Glutamatergic neuron (in vitro differentiated cells): ENCODE results near the gene HMGCS2. TPM values are rescaled to one million over a fixed set of nuclear protein-coding genes. Genes with fewer than 3 reads are reported as not detected.

Experiments used
- DNase-seq: peaks from one replicate; pipeline ENCODE4 v3.0.0; 2022
- H3K27ac Mint-ChIP-seq: one replicate; pipeline ENCODE4 v1.8.0; 2020; ENCODE audit warnings: mild to moderate bottlenecking, mixed read lengths, inconsistent platforms; ENCODE audit not compliant: unreplicated experiment
- H3K27me3 Mint-ChIP-seq: one replicate; pipeline ENCODE4 v1.8.0; 2020; ENCODE audit warnings: mild to moderate bottlenecking, moderate library complexity, mixed read lengths, inconsistent platforms; ENCODE audit not compliant: unreplicated experiment
- H3K36me3 Mint-ChIP-seq: one replicate; pipeline ENCODE4 v1.8.0; 2020; ENCODE audit warnings: mild to moderate bottlenecking, mixed read lengths, inconsistent platforms; ENCODE audit not compliant: unreplicated experiment
- H3K4me1 Mint-ChIP-seq: one replicate; pipeline ENCODE4 v1.8.0; 2020; ENCODE audit warnings: mild to moderate bottlenecking, low read depth, mixed read lengths, inconsistent platforms; ENCODE audit not compliant: unreplicated experiment
- H3K4me3 Mint-ChIP-seq: one replicate; pipeline ENCODE4 v1.8.0; 2020; ENCODE audit warnings: mild to moderate bottlenecking, mixed read lengths, inconsistent platforms; ENCODE audit not compliant: unreplicated experiment
- H3K9me3 Mint-ChIP-seq: one replicate; pipeline ENCODE4 v1.8.0; 2020; ENCODE audit warnings: mild to moderate bottlenecking, moderate library complexity, mixed read lengths, inconsistent platforms; ENCODE audit not compliant: unreplicated experiment
- CTCF ChIP-seq: fragments of 200-600 bp; sonication (generic); IDR thresholded peaks from one replicate; pipeline ENCODE4 v1.5.0; 2021; ENCODE audit not compliant: partially characterized antibody, unreplicated experiment
- total RNA-seq: library from RNA; stranded (reverse); fragmentation: NEBNext Ultra II Directional; extraction: Animal tissue kit (Norgen Biotek cat#: 25700); gene quantifications from one replicate; pipeline ENCODE4 v1.2.1, GENCODE V29; 2021; ENCODE audit not compliant: unreplicated experiment

The HMGCS2 gene
- total RNA-seq, 1 donor from 2014 or later, result not detected

DNA sequence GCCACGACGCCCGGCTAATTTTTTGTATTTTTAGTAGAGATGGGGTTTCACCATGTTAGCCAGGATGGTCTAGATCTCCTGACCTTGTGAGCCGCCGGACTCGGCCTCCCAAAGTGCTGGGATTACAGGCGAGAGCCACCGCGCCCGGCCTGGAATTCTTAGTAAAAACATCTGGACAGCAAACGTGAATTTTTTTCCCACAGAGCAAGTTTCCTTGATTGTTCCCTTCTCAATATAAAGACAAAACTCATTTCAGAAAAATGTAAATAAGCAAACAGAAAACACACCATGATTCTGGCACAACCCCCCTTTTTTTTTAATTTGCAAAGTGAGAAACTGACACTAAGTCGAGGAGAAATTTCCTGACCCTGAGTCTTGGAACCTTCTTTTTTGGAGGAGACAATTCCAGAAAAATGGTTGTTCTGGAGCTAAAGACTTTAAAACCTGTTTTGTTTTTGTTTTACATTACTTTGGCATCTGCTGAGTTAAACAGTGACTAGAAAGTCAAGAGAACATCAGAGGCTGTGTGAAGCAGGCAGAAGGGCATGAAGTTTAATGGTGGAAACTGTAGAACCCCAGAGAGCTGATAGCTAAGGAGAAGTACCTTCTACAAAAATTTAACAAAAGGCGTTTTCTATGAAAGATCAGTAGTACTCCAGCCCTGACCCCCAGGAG, 10.3 kb upstream of the HMGCS2 start:
- no peak overlapping the region for H3K4me3 Mint-ChIP-seq
- H3K4me1 Mint-ChIP-seq, result peaks cover 18% of the 10 kb centered on the region
- DNase-seq, result no peak
- peaks cover 1% of the 10 kb centered on the region for H3K27me3 Mint-ChIP-seq
- H3K27ac Mint-ChIP-seq, result no peak overlapping the region
- no peak for TF ChIP-seq CTCF
- H3K9me3 Mint-ChIP-seq, result no peaks in the 10 kb centered on the region
- H3K36me3 Mint-ChIP-seq, result no peaks in the 10 kb centered on the region

GRCh38 chr1:119778359-119778758, 9.7 kb upstream of the HMGCS2 start:
- no peak overlapping the region for H3K27ac Mint-ChIP-seq
- no peak overlapping the region for H3K4me3 Mint-ChIP-seq
- H3K4me1 Mint-ChIP-seq, result peaks cover 23% of the 10 kb centered on the region
- no peak for TF ChIP-seq CTCF
- H3K9me3 Mint-ChIP-seq, result no peaks in the 10 kb centered on the region
- no peak for DNase-seq
- no peaks in the 10 kb centered on the region for H3K36me3 Mint-ChIP-seq
- H3K27me3 Mint-ChIP-seq, result no peaks in the 10 kb centered on the region

DNA sequence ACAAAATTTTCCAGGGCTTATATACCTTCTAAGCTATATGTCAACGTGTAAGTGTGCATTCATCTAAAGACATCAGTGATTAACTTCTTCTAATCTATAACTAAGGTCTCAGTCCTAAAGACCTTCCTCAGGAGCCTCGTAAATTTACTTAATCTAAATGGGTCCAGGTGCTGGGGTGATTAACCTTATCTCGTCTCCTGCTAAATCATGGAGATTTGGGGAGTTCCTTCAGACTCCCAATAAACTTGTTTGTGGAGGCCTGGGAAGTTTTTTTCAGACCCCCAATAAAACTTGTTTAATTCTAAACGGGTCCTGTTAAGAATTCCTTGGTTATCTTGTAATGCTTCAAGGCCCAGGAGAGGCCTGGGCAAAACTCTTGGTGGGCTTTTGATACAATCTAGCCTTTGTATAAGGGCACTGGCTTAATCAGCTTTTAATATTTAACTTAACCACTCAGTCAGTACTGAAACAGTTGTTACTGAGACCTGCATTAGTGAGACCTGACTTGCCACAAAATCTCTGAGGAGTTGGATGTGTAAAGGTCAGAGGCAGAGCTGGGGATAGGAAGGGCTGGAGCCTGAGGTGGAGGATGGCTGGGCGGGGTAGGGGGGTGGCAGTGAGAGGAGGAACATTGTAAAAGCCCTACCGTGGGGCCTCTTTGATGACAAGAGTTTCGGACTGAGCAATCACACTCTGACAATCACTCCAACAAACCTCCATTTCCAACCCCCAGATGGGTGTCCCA, 6.2 kb upstream of the HMGCS2 start:
- Mint-ChIP-seq H3K27me3 (no peaks in the 10 kb centered on the region), H3K36me3 (no peaks in the 10 kb centered on the region), H3K4me1 (peaks cover 11% of the 10 kb centered on the region), H3K9me3 (no peaks in the 10 kb centered on the region), H3K27ac (no peak overlapping the region), H3K4me3 (no peak overlapping the region)
- TF ChIP-seq CTCF, result no peak
- DNase-seq, result no peak

DNA sequence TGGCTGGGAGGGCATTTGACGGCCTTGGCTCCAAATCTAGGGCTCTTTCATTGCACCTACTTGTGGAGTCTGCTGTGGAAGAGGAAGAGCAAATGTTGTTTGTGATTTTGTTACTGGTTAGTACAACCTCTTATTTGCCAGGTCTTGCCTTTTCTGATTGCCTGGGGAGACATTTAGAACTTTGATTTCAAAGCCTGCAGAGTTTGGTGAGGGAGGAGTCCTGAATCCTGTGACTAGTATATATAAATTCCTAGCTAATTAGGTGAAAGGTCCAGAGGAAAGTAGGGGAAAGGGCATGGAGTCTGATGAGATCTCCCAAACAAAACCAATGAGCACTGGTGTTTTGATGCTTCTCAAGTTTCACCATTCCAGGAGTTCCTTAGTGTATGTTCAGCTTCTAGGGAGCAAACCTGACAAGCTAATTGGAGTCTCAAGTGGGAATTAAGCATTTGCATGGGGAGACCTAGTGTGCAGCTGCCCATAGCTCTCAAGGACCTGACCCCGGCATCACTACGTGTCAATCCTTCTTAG, 5.1 kb upstream of the HMGCS2 start:
- Mint-ChIP-seq H3K4me1 (peaks cover 7% of the 10 kb centered on the region), H3K9me3 (no peaks in the 10 kb centered on the region), H3K27ac (no peak overlapping the region), H3K36me3 (no peaks in the 10 kb centered on the region), H3K4me3 (no peak overlapping the region), H3K27me3 (no peaks in the 10 kb centered on the region)
- DNase-seq, result no peak
- TF ChIP-seq CTCF, result no peak

DNA sequence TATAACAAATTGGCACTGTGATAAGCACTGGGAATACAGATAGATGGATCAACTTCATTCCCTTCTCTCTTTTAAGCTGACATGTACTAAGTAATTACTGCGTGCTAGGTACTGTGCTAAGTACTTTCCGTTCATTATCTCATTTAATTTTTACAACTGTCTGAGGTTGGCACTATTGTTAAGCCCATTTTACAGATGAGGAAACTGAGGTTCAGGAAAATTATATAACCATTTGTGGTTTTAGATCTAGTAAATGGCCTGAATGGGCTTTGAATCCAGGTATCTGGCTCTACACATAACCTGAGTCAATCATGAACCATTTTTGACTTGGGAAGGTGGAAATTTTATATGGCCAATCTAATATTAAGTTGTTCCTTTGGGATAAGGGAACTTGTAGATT, 3.6 kb upstream of the HMGCS2 start:
- H3K4me3 Mint-ChIP-seq, result no peak overlapping the region
- no peaks in the 10 kb centered on the region for H3K27me3 Mint-ChIP-seq
- DNase-seq, result no peak
- no peaks in the 10 kb centered on the region for H3K36me3 Mint-ChIP-seq
- H3K27ac Mint-ChIP-seq, result no peak overlapping the region
- H3K4me1 Mint-ChIP-seq, result peaks cover 7% of the 10 kb centered on the region
- no peaks in the 10 kb centered on the region for H3K9me3 Mint-ChIP-seq
- TF ChIP-seq CTCF, result no peak
